K562 (cell line): ENCODE measurements around the gene GADD45GIP1. TPM values are rescaled to one million over a fixed set of nuclear protein-coding genes. Genes with fewer than 3 reads are reported as not detected.

Experiments
- ATAC-seq: fragments of 200-7000 bp; cut with Tn5 transposase; 3 replicates; pipeline ENCODE4 v1.9.1; 2020; ENCODE audit warnings: moderate library complexity
- BruUV-seq: library from RNA; stranded (reverse); fragments of 400-500 nt; replicated peaks from 2 replicates; lab custom pipeline; 2021; lab: Mats Ljungman, UMichigan
- CTCF ChIA-PET: fragments of 300-600 bp; formaldehyde crosslinking; extraction: SDS; loops from one replicate; lab custom pipeline; 2021; ENCODE audit warnings: low intra/inter-chr PET ratio; lab: Yijun Ruan, JAX
- POLR2A ChIA-PET: fragments of 300-600, 350-650 bp; sonication (Branson Sonifier 250); formaldehyde crosslinking; extraction: SDS; loops from one replicate; lab custom pipeline; 2021; ENCODE audit warnings: antibody characterized with exemption, inconsistent platforms; lab: Yijun Ruan, JAX
- DNase-seq, 4 experiments: peaks; one replicate each; pipeline versions ENCODE4 v3.0.0 to v3.0.0-alpha.2; 2011 to 2018; ENCODE audit warnings: low spot score in 3 of 4, mixed read lengths in 3 of 4; ENCODE audit errors: extremely low read depth in 1 of 4
- FAIRE-seq: peaks from 2 replicates; lab custom pipeline; 2011; peaks lifted over from hg19 to GRCh38; lab: Jason Lieb, UNC
- H2AFZ ChIP-seq: 2 replicates; pipeline ENCODE4 v1.6.0; 2011; ENCODE audit warnings: low read depth, low read length, control low read depth, inconsistent platforms
- H3K27ac ChIP-seq: fragments of 200-600 bp; 3 replicates; pipeline ENCODE4 v1.8.0; 2011; ENCODE audit warnings: low read depth, mild to moderate bottlenecking, control low read depth, inconsistent platforms, low read length, moderate library complexity, mixed read lengths; ENCODE audit errors: extremely low read depth
- H3K27me3 ChIP-seq, 2 experiments: fragments of 300-600 bp in 1 of 2; 2 replicates in 1 of 2; 3 replicates in 1 of 2; pipeline versions ENCODE4 v1.6.0 to v1.8.0; 2011; ENCODE audit warnings: inconsistent platforms in 2 of 2, low read length in 2 of 2, mild to moderate bottlenecking in 1 of 2, mixed read lengths in 1 of 2, moderate library complexity in 1 of 2; ENCODE audit not compliant: control insufficient read depth in 2 of 2, insufficient read depth in 2 of 2
- H3K36me3 ChIP-seq: fragments of 300-600 bp; 3 replicates; pipeline ENCODE4 v1.8.0; 2011; ENCODE audit warnings: mild to moderate bottlenecking, low read length, inconsistent platforms; ENCODE audit not compliant: control insufficient read depth, insufficient read depth
- H3K4me1 ChIP-seq, 2 experiments: fragments of 200-600 bp in 1 of 2; replicated peaks in 1 of 2; 2 replicates in 1 of 2; 3 replicates in 1 of 2; pipeline versions ENCODE4 v1.5.1 to v1.8.0; 2011; ENCODE audit warnings: inconsistent platforms in 2 of 2, low read length in 2 of 2, mild to moderate bottlenecking in 1 of 2, mixed read lengths in 1 of 2, moderate library complexity in 1 of 2; ENCODE audit not compliant: control insufficient read depth in 2 of 2, insufficient read depth in 2 of 2
- H3K4me2 ChIP-seq: 2 replicates; pipeline ENCODE4 v1.6.1; 2011; ENCODE audit warnings: low read length, control low read depth, inconsistent platforms, mixed read lengths; ENCODE audit not compliant: insufficient read depth
- H3K4me3 ChIP-seq: fragments of 200-600 bp; sonication (generic), shearing (Covaris generic); 2 replicates; pipeline ENCODE4 v1.5.1; 2016; ENCODE audit warnings: control low read depth, inconsistent platforms
- H3K79me2 ChIP-seq: fragments of 200-600 bp; 3 replicates; pipeline ENCODE4 v1.8.0; 2011; ENCODE audit warnings: low read length, inconsistent platforms; ENCODE audit not compliant: control insufficient read depth, insufficient read depth
- H3K9ac ChIP-seq, 2 experiments: 2 replicates each; pipeline versions ENCODE4 v1.6.0 to v1.6.1; 2011; ENCODE audit warnings: low read depth in 2 of 2, low read length in 2 of 2, control low read depth in 1 of 2, inconsistent platforms in 1 of 2, mild to moderate bottlenecking in 1 of 2, mixed read lengths in 1 of 2; ENCODE audit not compliant: insufficient read depth in 1 of 2
- H3K9me1 ChIP-seq: one replicate; pipeline ENCODE4 v1.6.0; 2011; ENCODE audit warnings: inconsistent platforms, mild to moderate bottlenecking, low read length, moderate library complexity; ENCODE audit not compliant: control insufficient read depth, insufficient read depth
- H3K9me3 ChIP-seq: replicated peaks from 2 replicates; pipeline ENCODE4 v1.5.1; 2011; ENCODE audit warnings: low read depth, low read length, inconsistent platforms; ENCODE audit not compliant: control insufficient read depth, insufficient read depth
- H4K20me1 ChIP-seq: replicated peaks from 2 replicates; pipeline ENCODE4 v1.6.1; 2011; ENCODE audit warnings: low read length, inconsistent platforms, mixed read lengths; ENCODE audit not compliant: control insufficient read depth, insufficient read depth
- C11orf30 ChIP-seq: fragments of 450-650 bp; IDR thresholded peaks from 2 replicates; pipeline ENCODE4 v1.6.1; 2016; ENCODE audit warnings: low read depth, mild to moderate bottlenecking
- CREB1 ChIP-seq, 2 experiments: sonication (generic) in 1 of 2; formaldehyde crosslinking in 1 of 2; IDR thresholded peaks; 2 replicates each; pipeline versions ENCODE4 v1.6.1 to v1.8.0; 2012 to 2022; ENCODE audit warnings: inconsistent platforms in 1 of 2, mild to moderate bottlenecking in 1 of 2, missing genetic modification reagents in 1 of 2, moderate library complexity in 1 of 2
- ILK ChIP-seq: fragments of 450-650 bp; IDR thresholded peaks from 2 replicates; pipeline ENCODE4 v1.6.1; 2016; ENCODE audit warnings: missing genetic modification characterization, low read depth, mild to moderate bottlenecking, missing compliant biosample characterization, moderate library complexity, borderline replicate concordance
- NR2C1 ChIP-seq, 2 experiments: fragments of 450-650 bp; IDR thresholded peaks; 2 replicates each; pipeline ENCODE4 v1.6.1; 2017; ENCODE audit warnings: mild to moderate bottlenecking in 2 of 2, antibody characterized with exemption in 1 of 2, inconsistent platforms in 1 of 2, missing compliant biosample characterization in 1 of 2, missing genetic modification characterization in 1 of 2
- ZNF263 ChIP-seq: sonication (generic); formaldehyde crosslinking; IDR thresholded peaks from 2 replicates; pipeline ENCODE4 v1.8.0; 2022; ENCODE audit warnings: mild to moderate bottlenecking, missing genetic modification reagents, borderline replicate concordance
- ZNF644 ChIP-seq: fragments of 200-800 bp; sonication (Bioruptor generic); IDR thresholded peaks from 2 replicates; pipeline ENCODE4 v1.6.1; 2016; ENCODE audit warnings: low read depth, missing genetic modification characterization, missing compliant biosample characterization
- WGBS: fragments of 100-300 bp; shearing (Covaris generic); methylation state at CpG from one replicate; pipeline ENCODE4 v1.1.6; 2016; ENCODE audit warnings: low coverage, mixed read lengths; ENCODE audit not compliant: insufficient coverage; ENCODE audit errors: missing lambda C conversion rate; 5-methylcytosine and 5-hydroxymethylcytosine counted together
- in situ Hi-C: fragments of 300-500 bp; cut with MboI; formaldehyde crosslinking; loops from 4 replicates; pipeline ENCODE4 v1.15.0; 2018; ENCODE audit warnings: inconsistent platforms, mixed read lengths
- intact Hi-C: fragments of 100-400 bp; cut with micrococcal nuclease; formaldehyde crosslinking; loops from 2 replicates; pipeline ENCODE4 v1.14.2; 2022
- polyA plus RNA-seq, 8 experiments: library from polyadenylated mRNA; depleted of rRNA in 4 of 8; stranded (reverse) in 5 of 8; unstranded in 3 of 8; fragments of >200 nt; fragmentation: Nextera tagmentation in 2 of 8; fragmentation: Illumina TruSeq in 1 of 8; extraction: Ambion mirVana in 2 of 8; extraction: Trizol in 1 of 8; gene quantifications; 2 replicates each; pipeline versions ENCODE4 v1.2.1 to v1.2.3, GENCODE V29; 2011 to 2014; ENCODE audit warnings: inconsistent platforms in 1 of 8, missing spikeins in 1 of 8
- total RNA-seq, 7 experiments: library from RNA; depleted of rRNA in 6 of 7; stranded (reverse); fragments of >200 nt in 6 of 7; fragmentation: Illumina TruSeq in 2 of 7; extraction: Trizol in 2 of 7; gene quantifications; 2 replicates each; pipeline versions ENCODE4 v1.2.1 to v1.2.3, GENCODE V29; 2011 to 2021; ENCODE audit warnings: low replicate concordance in 1 of 7
- TF ChIP-seq, protein P1 (sequence below): fragments of 450-650 bp; formaldehyde crosslinking; IDR thresholded peaks from 2 replicates; pipeline ENCODE4 v1.4.0; 2022; ENCODE audit warnings: mild to moderate bottlenecking, moderate library complexity
- TF ChIP-seq, protein P2 (sequence below), 2 experiments: fragments of 450-650 bp in 1 of 2; sonication (generic) in 1 of 2; formaldehyde crosslinking; conservative IDR thresholded peaks; 2 replicates each; pipeline versions ENCODE4 v1.4.0 to v1.8.1; 2020 to 2022; ENCODE audit warnings: mild to moderate bottlenecking in 1 of 2, missing genetic modification reagents in 1 of 2
- TF ChIP-seq, protein P3 (sequence below): IDR thresholded peaks from 3 replicates; pipeline ENCODE4 v1.6.1; 2011; ENCODE audit warnings: borderline replicate concordance, mild to moderate bottlenecking; ENCODE audit not compliant: insufficient read length, insufficient read depth
- TF ChIP-seq, protein P4 (sequence below): sonication (generic); formaldehyde crosslinking; IDR thresholded peaks from 2 replicates; pipeline ENCODE4 v1.8.0; 2023; ENCODE audit warnings: mild to moderate bottlenecking, missing genetic modification reagents

The GADD45GIP1 gene
- total and polyA plus RNA-seq, 9 of the 15 experiments (the other 6 are each of a cell fraction or from before 2014, with no cell fraction given) = 5.1 to 161 (median 29.2) TPM

DNA sequence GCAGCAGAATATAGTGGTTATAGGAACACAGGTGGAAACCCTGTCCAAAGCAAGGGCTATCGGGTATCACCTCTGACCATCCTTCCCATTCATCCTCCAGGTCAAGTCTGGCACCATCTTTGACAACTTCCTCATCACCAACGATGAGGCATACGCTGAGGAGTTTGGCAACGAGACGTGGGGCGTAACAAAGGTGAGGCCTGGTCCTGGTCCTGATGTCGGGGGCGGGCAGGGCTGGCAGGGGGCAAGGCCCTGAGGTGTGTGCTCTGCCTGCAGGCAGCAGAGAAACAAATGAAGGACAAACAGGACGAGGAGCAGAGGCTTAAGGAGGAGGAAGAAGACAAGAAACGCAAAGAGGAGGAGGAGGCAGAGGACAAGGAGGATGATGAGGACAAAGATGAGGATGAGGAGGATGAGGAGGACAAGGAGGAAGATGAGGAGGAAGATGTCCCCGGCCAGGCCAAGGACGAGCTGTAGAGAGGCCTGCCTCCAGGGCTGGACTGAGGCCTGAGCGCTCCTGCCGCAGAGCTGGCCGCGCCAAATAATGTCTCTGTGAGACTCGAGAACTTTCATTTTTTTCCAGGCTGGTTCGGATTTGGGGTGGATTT lies 13.5 kb downstream of the GADD45GIP1 start:
- 82% methylated on average over 12 of the region's 18 CpGs for WGBS
- Histone ChIP-seq H3K4me2 (peak overlapping the region; percentile 32; the same call in 1 of the 2 replicates), H4K20me1 (peaks cover 30% of the 10 kb centered on the region), H3K9me1 (peaks cover 13% of the 10 kb centered on the region), H3K36me3 (peaks cover 76% of the 10 kb centered on the region), H3K4me3 (no peak overlapping the region), H3K9me3 (no peaks in the 10 kb centered on the region), H3K79me2 (peaks cover 68% of the 10 kb centered on the region), H3K27me3 (no peaks in the 10 kb centered on the region), H3K27ac (no peak overlapping the region; the same call in 2 of the 3 replicates), H3K4me1 (peaks cover 26 to 39% of the 10 kb centered on the region in 2 experiments), H2AFZ (no peak overlapping the region), H3K9ac (peak overlapping the region in 1 of 2 experiments; percentile 82; a peak in 1 of 4 replicates)
- no peak for ATAC-seq
- DNase-seq = peak in 1 of 4 experiments; percentile 8
- in situ Hi-C loops = no loop called here
- no TSS peak for BruUV-seq
- intact Hi-C loops = no loop called here
- ChIA-PET POLR2A (interaction anchor here (0.6 to 0.8 kb wide), 2 partner anchors 34 to 58 kb away, joined by 3 read pairs; no protein-coding TSS in a partner anchor), CTCF (no interaction called here)
- FAIRE-seq = no peak
- TF ChIP-seq ZNF644 (no peak), ILK (no peak), C11orf30 (no peak), ZNF263 (CRISPR knock-in tag) (peak; percentile 76; the same call in 1 of the 2 replicates), CREB1 (IDR thresholded peaks at IDR 0.05) (no peak), CREB1 (CRISPR knock-in tag; IDR thresholded peaks at IDR 0.05) (0 out of 2 replicates have a peak, but pooled peaks have one; percentile 41), NR2C1 (IDR thresholded peaks at IDR 0.05) (no peak), NR2C1 (tag; IDR thresholded peaks at IDR 0.05) (no peak)
- TF ChIP-seq, protein P1, sequence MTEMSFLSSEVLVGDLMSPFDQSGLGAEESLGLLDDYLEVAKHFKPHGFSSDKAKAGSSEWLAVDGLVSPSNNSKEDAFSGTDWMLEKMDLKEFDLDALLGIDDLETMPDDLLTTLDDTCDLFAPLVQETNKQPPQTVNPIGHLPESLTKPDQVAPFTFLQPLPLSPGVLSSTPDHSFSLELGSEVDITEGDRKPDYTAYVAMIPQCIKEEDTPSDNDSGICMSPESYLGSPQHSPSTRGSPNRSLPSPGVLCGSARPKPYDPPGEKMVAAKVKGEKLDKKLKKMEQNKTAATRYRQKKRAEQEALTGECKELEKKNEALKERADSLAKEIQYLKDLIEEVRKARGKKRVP (CRISPR knock-in tag) = no peak
- TF ChIP-seq, protein P2, sequence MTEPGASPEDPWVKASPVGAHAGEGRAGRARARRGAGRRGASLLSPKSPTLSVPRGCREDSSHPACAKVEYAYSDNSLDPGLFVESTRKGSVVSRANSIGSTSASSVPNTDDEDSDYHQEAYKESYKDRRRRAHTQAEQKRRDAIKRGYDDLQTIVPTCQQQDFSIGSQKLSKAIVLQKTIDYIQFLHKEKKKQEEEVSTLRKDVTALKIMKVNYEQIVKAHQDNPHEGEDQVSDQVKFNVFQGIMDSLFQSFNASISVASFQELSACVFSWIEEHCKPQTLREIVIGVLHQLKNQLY (CRISPR knock-in tag; conservative IDR thresholded peaks at IDR 0.05) = no peak
- TF ChIP-seq, protein P3, sequence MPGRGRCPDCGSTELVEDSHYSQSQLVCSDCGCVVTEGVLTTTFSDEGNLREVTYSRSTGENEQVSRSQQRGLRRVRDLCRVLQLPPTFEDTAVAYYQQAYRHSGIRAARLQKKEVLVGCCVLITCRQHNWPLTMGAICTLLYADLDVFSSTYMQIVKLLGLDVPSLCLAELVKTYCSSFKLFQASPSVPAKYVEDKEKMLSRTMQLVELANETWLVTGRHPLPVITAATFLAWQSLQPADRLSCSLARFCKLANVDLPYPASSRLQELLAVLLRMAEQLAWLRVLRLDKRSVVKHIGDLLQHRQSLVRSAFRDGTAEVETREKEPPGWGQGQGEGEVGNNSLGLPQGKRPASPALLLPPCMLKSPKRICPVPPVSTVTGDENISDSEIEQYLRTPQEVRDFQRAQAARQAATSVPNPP = no peak
- TF ChIP-seq, protein P4, sequence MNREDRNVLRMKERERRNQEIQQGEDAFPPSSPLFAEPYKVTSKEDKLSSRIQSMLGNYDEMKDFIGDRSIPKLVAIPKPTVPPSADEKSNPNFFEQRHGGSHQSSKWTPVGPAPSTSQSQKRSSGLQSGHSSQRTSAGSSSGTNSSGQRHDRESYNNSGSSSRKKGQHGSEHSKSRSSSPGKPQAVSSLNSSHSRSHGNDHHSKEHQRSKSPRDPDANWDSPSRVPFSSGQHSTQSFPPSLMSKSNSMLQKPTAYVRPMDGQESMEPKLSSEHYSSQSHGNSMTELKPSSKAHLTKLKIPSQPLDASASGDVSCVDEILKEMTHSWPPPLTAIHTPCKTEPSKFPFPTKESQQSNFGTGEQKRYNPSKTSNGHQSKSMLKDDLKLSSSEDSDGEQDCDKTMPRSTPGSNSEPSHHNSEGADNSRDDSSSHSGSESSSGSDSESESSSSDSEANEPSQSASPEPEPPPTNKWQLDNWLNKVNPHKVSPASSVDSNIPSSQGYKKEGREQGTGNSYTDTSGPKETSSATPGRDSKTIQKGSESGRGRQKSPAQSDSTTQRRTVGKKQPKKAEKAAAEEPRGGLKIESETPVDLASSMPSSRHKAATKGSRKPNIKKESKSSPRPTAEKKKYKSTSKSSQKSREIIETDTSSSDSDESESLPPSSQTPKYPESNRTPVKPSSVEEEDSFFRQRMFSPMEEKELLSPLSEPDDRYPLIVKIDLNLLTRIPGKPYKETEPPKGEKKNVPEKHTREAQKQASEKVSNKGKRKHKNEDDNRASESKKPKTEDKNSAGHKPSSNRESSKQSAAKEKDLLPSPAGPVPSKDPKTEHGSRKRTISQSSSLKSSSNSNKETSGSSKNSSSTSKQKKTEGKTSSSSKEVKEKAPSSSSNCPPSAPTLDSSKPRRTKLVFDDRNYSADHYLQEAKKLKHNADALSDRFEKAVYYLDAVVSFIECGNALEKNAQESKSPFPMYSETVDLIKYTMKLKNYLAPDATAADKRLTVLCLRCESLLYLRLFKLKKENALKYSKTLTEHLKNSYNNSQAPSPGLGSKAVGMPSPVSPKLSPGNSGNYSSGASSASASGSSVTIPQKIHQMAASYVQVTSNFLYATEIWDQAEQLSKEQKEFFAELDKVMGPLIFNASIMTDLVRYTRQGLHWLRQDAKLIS (CRISPR knock-in tag) = peak; percentile 68; the same call in 1 of the 2 replicates
